Lower lobe of right lung (tissue), 2 donors: ENCODE measurements around the gene SVEP1. TPM values are rescaled to one million over a fixed set of nuclear protein-coding genes. Genes with fewer than 3 reads are reported as not detected.
"Not testable (repeated sequence)": the region's sequence is repeated elsewhere in the genome, so short reads cannot be mapped to it uniquely, and the experiment has no call there.

ENCODE experiments used
- ATAC-seq, 2 donors: fragments of 200-7000 bp; cut with Tn5 transposase; one replicate each; pipeline ENCODE4 v1.9.1; 2020 to 2022; ENCODE audit warnings: mild to moderate bottlenecking in 2 of 2, moderate library complexity in 2 of 2
- DNase-seq: peaks from one replicate; pipeline ENCODE4 v3.0.0-alpha.2; 2020
- H3K27ac ChIP-seq: fragments of 200-600 bp; one replicate; pipeline ENCODE4 v1.8.0; 2022
- H3K27me3 ChIP-seq: fragments of 200-600 bp; one replicate; pipeline ENCODE4 v1.8.0; 2022; ENCODE audit warnings: low read depth
- H3K36me3 ChIP-seq: fragments of 200-600 bp; one replicate; pipeline ENCODE4 v1.8.0; 2022; ENCODE audit warnings: mild to moderate bottlenecking
- H3K4me1 ChIP-seq: fragments of 200-600 bp; one replicate; pipeline ENCODE4 v1.8.0; 2022
- H3K4me3 ChIP-seq: fragments of 200-600 bp; one replicate; pipeline ENCODE4 v1.8.0; 2022; ENCODE audit warnings: mild to moderate bottlenecking
- H3K9me3 ChIP-seq: fragments of 200-600 bp; one replicate; pipeline ENCODE4 v1.8.0; 2022
- CTCF ChIP-seq: fragments of 200-600 bp; IDR thresholded peaks from one replicate; pipeline ENCODE4 v1.8.0; 2022; ENCODE audit warnings: antibody characterized with exemption, mild to moderate bottlenecking
- intact Hi-C: fragments of 100-400 bp; cut with DNase I; formaldehyde crosslinking; loops from one replicate; pipeline ENCODE4 v1.11.0; 2022
- total RNA-seq: library from RNA; stranded (reverse); fragmentation: NEBNext Ultra II Directional; extraction: Animal tissue kit (Norgen Biotek cat#: 25700); gene quantifications from one replicate; pipeline ENCODE4 v1.2.1, GENCODE V29; 2021
- donor health status: DM: no; HTN: yes; CAD: no; lungs with severe emphysema.

SVEP1 gene
- total RNA-seq, 1 donor from 2014 or later, result 55.9 TPM

- Histone ChIP-seq H3K36me3 (no peaks in the 10 kb centered on the region), H3K27me3 (no peaks in the 10 kb centered on the region), H3K27ac (no peak overlapping the region), H3K4me3 (no peak overlapping the region), H3K4me1 (no peaks in the 10 kb centered on the region), H3K9me3 (no peaks in the 10 kb centered on the region)
- TF ChIP-seq CTCF, result no peak
- DNase-seq (no peak), ATAC-seq (no peak)
- intact Hi-C loops, result no loop called here
Observed at GRCh38 chr9:110405858-110406443, 173.6 kb downstream of the SVEP1 start.

- intact Hi-C loops, result no loop called here
- no peak for ATAC-seq
- Histone ChIP-seq H3K4me1 (no peaks in the 10 kb centered on the region), H3K9me3 (no peaks in the 10 kb centered on the region), H3K36me3 (peaks cover 4% of the 10 kb centered on the region), H3K27ac (no peak overlapping the region), H3K4me3 (no peak overlapping the region), H3K27me3 (no peaks in the 10 kb centered on the region)
- DNase-seq, result no peak
- no peak for TF ChIP-seq CTCF
Observed at GRCh38 chr9:110404473-110404872, 175.1 kb downstream of the SVEP1 start.

- Histone ChIP-seq H3K27ac (no peak overlapping the region), H3K27me3 (no peaks in the 10 kb centered on the region), H3K4me3 (no peak overlapping the region), H3K9me3 (no peaks in the 10 kb centered on the region), H3K4me1 (no peaks in the 10 kb centered on the region), H3K36me3 (peaks cover 4% of the 10 kb centered on the region)
- ATAC-seq (no peak), DNase-seq (no peak)
- intact Hi-C loops, result no loop called here
- no peak for TF ChIP-seq CTCF
Observed at GRCh38 chr9:110399983-110400382, 179.6 kb downstream of the SVEP1 start.

- H3K27me3 ChIP-seq, intact Hi-C loops, DNase-seq, H3K27ac ChIP-seq, H3K4me3 ChIP-seq, ATAC-seq, H3K4me1 ChIP-seq, H3K36me3 ChIP-seq, H3K9me3 ChIP-seq: not testable (repeated sequence)
Observed at GRCh38 chr9:110398992-110399391, 180.5 kb downstream of the SVEP1 start.

- intact Hi-C loops, result no loop called here
- H3K27me3 ChIP-seq, result no peaks in the 10 kb centered on the region
- no peak overlapping the region for H3K4me3 ChIP-seq
- TF ChIP-seq CTCF, result no peak
- no peaks in the 10 kb centered on the region for H3K9me3 ChIP-seq
- H3K36me3 ChIP-seq, result peaks cover 4% of the 10 kb centered on the region
- DNase-seq (no peak), ATAC-seq (no peak)
- H3K4me1 ChIP-seq, result no peaks in the 10 kb centered on the region
- no peak overlapping the region for H3K27ac ChIP-seq
Observed at GRCh38 chr9:110391826-110392485, 187.6 kb downstream of the SVEP1 start.

- no peaks in the 10 kb centered on the region for H3K9me3 ChIP-seq
- ATAC-seq (no peak), DNase-seq (no peak)
- H3K27me3 ChIP-seq, result no peaks in the 10 kb centered on the region
- intact Hi-C loops, result no loop called here
- H3K36me3 ChIP-seq, result peaks cover 9% of the 10 kb centered on the region
- H3K4me3 ChIP-seq, result no peak overlapping the region
- no peak overlapping the region for H3K27ac ChIP-seq
- no peak for TF ChIP-seq CTCF
- no peaks in the 10 kb centered on the region for H3K4me1 ChIP-seq
Observed at GRCh38 chr9:110389148-110389750, 190.3 kb downstream of the SVEP1 start.
